KOPT-K1 (cell line): Measurements from ENCODE around the gene AZIN2.
A peak's percentile ranks its signal among the peaks of the same experiment; 100 is the strongest.
"Not testable (repeated sequence)": the region's sequence is repeated elsewhere in the genome, so short reads cannot be mapped to it uniquely, and the experiment has no call there.

Experiments used
- H3K27ac ChIP-seq: fragments of 200-600 bp; sonication (generic); 2 replicates; pipeline ENCODE4 v1.5.1; 2016; ENCODE audit warnings: antibody characterized with exemption, mild to moderate bottlenecking, low read depth, low read length; ENCODE audit not compliant: poor library complexity, severe bottlenecking
- H3K36me3 ChIP-seq: fragments of 200-600 bp; sonication (generic); 2 replicates; pipeline ENCODE4 v1.5.1; 2017; ENCODE audit warnings: antibody characterized with exemption, mild to moderate bottlenecking, low read length, moderate library complexity; ENCODE audit not compliant: insufficient read depth
- H3K9me3 ChIP-seq: fragments of 200-600 bp; sonication (generic); 2 replicates; pipeline ENCODE4 v1.5.1; 2017; ENCODE audit warnings: antibody characterized with exemption, low read length, mild to moderate bottlenecking; ENCODE audit not compliant: insufficient read depth, poor library complexity, severe bottlenecking

Gene AZIN2

DNA sequence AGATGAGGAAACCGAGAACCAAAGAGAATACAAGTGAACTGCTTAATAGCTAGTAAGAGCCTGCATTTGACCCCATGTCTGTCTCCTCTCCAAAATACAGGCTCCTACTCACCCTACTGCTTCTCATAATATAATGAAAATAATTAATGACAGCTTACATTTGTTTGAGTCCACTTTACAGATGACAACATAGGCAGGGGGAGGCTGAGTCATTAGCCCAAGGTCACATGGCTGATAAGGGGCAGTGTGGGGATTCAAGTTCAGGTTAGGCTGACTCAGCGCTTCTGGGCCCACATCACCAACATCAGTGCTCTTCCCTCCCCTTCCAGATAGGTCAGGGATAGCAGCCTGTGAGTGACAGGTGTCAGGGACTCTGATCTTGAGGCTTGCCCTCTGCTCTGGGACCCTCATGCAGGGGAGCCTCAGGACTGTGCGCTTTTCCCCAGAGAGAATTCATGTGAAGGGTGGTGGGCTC is 16.2 kb downstream of the AZIN2 start:
- no peaks in the 10 kb centered on the region; the same call in 1 of the 2 replicates for H3K36me3 ChIP-seq
- peak overlapping the region; percentile 99 for H3K27ac ChIP-seq
- H3K9me3 ChIP-seq = no peaks in the 10 kb centered on the region

DNA sequence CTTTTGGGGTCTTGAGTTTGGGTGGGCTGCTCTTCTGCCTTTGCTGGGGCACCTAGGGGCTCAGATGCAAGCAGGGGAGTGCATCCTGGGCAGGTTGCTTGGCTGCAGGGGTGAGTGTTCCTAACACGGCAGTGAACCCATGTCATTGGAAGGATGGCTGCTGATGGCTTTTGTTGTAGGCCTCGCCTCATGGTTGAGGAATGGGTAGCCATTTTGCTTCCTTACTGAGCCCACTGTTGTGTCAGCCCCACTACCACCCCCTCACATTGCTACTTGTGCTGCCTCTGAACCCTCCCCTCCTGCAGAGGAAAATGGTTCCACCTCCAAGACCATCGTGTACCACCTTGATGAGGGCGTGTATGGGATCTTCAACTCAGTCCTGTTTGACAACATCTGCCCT is 16.8 kb downstream of the AZIN2 start:
- peak overlapping the region; percentile 99 for H3K27ac ChIP-seq

DNA sequence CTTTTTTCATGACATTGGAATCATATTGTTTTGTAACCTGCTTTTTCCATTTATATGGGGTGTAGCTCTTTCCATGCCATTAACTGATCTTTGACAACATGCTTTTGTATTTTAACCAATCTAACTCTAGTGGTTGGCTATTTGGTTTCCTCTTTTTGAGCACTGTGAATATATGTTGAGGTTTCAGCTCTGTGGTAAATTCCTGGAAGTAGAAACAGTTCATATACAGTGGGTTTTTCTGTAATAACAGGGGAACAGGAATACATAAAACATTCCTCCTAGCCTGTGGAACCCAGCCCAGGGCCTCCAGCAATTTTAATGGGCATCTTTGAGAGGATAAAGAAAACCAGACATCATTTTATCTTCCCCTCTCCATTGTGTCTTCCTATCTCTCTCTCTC is 17.4 kb downstream of the AZIN2 start:
- H3K9me3 ChIP-seq = no peaks in the 10 kb centered on the region
- peak overlapping the region; percentile 99 for H3K27ac ChIP-seq
- H3K36me3 ChIP-seq = peaks cover 3% of the 10 kb centered on the region; the same call in 1 of the 2 replicates

More for the DNA sequence above, 16.8 kb downstream of the AZIN2 start:
- H3K36me3 ChIP-seq = no peaks in the 10 kb centered on the region; the same call in 1 of the 2 replicates
- no peaks in the 10 kb centered on the region for H3K9me3 ChIP-seq

DNA sequence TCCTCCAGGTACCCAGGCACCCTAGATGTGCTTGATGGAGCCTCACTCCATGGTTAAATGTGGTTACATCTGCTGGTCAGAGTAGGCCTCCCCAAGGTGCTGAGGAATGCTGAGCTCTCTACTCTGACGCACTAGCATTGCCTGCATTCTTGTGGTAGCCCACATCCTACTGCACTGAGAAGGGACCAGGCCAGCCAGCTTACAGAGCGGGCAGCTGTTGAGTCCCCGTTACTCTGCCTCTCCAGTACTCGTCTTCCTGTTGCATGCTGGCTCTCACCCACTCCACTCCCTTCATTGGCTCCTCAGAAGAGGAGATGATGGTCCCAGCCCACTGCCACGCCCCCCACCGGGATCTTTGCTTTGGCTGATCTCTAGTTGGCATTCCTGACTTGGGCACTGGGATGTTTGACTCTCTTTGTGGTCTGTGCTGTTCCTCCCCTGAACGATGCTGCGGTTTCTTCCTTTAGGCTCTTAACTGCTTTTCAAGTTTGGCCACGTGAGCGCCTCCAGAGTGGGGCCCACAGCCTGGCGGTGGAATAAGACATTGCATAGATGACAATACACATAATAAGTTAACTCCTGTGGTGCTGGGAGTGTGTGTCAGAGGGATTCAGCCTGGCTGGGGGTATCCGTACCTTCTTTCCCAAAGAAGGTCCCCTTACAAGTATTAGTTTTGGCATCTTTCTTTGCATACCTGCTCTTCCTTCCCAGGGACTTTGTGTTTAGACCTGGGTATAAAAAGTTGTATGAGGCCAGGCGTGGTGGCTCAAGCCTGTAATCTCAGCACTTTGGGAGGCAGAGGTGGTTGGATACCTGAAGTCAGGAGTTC is 18.6 kb downstream of the AZIN2 start:
- H3K27ac ChIP-seq = peak overlapping the region; percentile 99
- peaks cover 6% of the 10 kb centered on the region; the same call in 1 of the 2 replicates for H3K36me3 ChIP-seq
- H3K9me3 ChIP-seq = no peaks in the 10 kb centered on the region

DNA sequence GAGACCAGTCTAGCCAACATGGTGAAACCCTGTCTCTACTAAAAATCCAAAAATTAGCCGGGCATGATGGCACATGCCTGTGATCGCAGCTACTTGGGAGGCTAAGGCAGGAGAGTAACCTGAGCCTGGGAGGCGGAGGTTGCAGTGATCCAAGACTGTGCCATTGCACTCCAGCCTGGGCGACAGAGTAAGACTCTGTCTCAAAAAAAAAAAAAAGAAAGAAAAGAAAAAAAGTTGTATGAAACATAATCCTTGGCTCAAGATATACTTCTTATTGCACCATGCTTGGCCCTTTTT is 19.1 kb downstream of the AZIN2 start:
- peak overlapping the region; percentile 99 for H3K27ac ChIP-seq
- H3K36me3 ChIP-seq, H3K9me3 ChIP-seq: not testable (repeated sequence)

DNA sequence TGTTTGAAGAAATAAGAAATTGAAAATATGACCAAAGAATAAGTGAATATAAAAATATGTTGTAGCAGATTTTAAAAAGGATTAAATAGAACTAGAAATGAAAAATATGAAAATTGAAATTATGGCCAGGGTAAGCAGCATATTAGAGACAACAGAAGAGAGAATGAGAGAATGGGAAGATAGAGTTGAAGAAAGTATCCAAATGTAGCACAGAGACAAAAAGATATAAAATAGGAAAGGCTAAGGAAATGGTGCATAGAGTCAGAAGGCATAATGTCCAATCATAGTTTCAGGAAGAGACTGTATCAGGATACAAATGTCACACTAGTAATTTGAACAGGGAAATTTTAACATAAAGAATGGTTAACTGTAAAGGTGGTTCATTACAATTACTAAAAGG is 29.5 kb downstream of the AZIN2 start:
- H3K36me3 ChIP-seq = 0 out of 2 replicates have a peak, but pooled peaks cover 2% of the 10 kb centered on the region
- H3K27ac ChIP-seq = no peak overlapping the region
- H3K9me3 ChIP-seq = peaks cover 24% of the 10 kb centered on the region

DNA sequence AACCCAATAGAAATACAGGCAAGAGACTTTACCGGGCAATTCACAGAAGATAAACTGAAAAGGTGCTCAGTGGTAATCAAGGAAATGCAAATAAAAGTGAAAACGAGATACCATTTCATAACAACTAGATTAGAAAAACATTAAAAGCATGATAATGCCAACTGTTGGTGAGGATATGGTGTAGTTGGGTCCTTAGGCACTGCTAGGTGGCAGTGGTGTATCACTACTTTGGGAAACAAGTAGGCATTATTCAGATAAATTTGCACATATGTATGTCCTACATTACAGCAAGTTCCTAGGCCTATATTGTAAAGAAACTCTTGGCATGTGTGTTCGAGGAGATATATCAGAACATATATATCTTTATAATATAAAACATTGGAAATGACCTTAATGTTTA is 31.0 kb downstream of the AZIN2 start:
- Histone ChIP-seq H3K36me3 (no peaks in the 10 kb centered on the region), H3K27ac (no peak overlapping the region), H3K9me3 (peaks cover 16% of the 10 kb centered on the region)

DNA sequence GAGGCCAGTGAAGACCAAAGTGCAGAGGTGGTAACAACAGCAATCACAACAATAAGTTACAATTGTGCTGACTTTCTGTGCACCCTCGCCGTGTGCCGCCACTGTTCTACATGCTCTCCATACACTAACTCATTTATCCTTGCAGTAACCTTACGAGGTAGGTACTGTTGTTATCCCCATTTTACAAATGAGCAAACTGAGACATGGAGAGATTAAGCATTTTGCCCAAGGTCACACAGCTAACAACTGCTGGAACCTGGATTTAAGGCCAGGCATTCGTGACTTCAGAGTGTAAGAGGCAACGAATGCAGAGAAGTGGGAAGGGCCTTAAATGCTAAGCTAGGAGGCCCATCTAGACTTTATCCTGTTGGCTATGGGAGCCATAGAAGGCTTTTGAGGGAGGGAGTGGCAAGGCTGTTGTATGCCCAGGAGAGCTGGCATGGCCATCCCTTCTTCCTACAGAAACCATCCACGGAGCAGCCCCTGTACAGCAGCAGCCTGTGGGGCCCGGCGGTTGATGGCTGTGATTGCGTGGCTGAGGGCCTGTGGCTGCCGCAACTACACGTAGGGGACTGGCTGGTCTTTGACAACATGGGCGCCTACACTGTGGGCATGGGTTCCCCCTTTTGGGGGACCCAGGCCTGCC is 36.6 kb downstream of the AZIN2 start:
- no peaks in the 10 kb centered on the region for H3K36me3 ChIP-seq
- H3K27ac ChIP-seq = no peak overlapping the region
- no peaks in the 10 kb centered on the region for H3K9me3 ChIP-seq

DNA sequence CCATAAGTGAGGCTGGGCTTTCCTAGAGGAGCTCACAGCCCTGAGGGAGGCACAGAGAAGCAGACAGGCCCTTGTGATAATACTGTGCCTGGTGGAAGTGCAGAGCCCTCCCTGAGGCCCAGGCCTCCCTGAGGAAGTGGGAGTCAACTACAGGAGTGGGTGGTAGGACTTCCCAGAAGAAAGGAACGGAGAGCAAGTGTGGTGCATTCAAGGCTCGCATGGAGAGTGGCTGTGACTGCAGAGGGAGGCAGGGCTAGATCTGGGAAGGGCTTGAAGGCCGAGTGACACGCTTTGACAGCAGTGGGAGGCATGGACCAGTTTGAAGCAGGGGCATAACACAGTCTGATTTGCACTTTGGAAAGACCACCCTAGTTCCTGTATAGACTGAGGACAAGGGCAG is 37.3 kb downstream of the AZIN2 start:
- Histone ChIP-seq H3K27ac (no peak overlapping the region), H3K36me3 (no peaks in the 10 kb centered on the region), H3K9me3 (no peaks in the 10 kb centered on the region)

DNA sequence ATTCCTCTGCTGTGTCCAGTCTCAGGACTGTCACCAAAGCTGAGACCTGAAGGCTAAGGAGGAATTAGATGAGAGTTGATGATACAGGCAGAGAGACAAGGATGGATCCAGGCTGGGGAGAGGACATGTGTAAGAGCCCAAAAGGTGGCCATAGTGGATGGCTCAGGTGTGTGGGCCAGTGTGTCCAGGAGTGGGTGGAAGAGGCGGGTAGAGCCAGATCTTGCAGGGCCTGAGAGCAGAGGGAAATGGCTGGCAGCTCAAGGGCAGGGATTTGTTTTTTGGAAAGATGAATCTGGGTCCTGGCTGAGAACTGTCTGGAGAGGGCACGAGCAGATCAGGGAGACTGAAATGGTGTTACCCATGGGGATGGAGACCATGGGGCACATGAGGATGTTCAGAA is 38.1 kb downstream of the AZIN2 start:
- Histone ChIP-seq H3K9me3 (no peaks in the 10 kb centered on the region), H3K27ac (no peak overlapping the region), H3K36me3 (no peaks in the 10 kb centered on the region)

DNA sequence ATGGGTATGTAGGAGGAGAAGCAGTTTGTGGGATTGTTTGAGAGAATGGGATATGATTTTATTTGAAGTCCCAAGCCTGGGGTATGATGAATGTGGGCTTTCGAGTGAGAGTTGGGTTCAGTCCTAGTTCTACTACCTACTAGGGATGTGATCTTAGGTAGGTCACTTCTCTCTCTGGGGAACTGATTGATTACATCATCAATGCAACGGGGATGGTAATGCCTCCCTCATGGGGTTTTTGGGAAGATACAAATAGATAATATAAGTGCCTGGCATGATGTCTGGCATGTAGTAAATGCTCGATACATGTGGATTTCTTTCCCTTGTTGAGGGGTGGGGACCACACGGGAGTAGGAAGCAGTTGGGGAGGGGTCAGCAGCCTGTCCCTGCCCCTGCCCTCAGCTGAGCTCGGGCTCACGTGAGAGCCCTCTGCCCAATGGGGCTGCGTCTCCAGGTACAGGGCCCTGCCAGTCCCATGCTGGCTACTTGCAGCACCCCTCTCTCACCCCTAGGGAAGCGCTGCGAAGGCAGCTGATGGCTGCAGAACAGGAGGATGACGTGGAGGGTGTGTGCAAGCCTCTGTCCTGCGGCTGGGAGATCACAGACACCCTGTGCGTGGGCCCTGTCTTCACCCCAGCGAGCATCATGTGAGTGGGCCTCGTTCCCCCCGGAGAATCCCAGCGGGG is 38.7 kb downstream of the AZIN2 start:
- H3K9me3 ChIP-seq = no peaks in the 10 kb centered on the region
- no peaks in the 10 kb centered on the region for H3K36me3 ChIP-seq
- H3K27ac ChIP-seq = no peak overlapping the region

DNA sequence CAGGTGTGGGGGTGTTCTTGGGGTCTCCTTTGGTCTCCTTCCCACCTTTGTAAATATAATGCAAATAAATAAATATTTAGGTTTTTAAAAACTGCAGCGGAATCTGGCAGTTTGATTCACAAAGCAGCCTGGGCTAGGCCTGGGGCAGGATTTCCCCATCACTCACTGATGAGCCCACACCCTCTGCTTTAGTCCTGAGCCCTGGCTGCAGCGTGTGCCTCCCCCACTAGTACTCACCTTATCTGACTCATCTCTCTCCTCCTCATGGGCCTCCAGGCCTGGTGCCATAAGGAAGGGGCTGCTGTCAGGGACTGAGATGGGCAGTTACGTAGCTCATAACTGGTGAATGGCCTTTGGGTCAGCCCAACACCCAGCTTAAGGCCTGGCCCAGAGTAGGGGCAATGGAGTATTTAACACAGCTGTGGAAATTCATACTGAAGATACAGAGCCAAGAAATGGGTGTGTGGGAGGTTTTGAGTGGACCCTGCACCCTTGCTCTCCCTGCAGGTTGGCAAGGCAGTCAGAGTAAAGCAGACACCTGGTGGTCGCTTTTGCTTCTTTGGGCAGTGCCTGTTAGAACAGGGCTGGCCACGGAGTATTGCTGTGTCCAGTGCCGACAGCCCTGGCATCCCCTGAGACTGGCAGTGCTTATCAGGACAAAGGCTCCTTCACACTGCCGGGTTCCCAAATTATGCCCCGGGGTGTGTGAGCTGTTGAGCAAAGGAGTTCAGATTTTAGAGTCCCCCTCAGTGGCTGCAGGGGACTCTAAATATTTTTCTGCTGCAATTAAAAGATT is 39.7 kb downstream of the AZIN2 start:
- Histone ChIP-seq H3K36me3 (no peaks in the 10 kb centered on the region), H3K27ac (no peak overlapping the region), H3K9me3 (no peaks in the 10 kb centered on the region)

DNA sequence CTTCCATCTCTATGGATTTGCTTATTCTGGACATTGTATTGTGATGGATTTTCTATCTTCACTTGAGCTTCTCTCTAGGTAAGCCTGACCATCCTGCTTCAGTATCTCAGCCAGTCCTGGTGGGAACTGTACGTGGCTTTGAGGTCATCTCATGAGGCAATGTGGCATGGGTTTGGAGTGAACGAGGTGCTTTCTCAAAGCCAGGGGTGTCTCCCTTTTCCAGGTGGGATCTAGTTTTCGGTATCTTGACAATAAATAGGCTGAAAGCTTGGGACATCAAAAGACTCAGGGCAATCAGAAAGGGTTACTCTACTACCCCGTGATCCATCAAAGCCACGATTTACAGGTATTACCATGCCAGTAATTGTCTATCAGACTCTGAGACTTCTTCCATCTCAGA is 40.8 kb downstream of the AZIN2 start:
- Histone ChIP-seq H3K36me3 (no peaks in the 10 kb centered on the region), H3K27ac (no peak overlapping the region), H3K9me3 (no peaks in the 10 kb centered on the region)

DNA sequence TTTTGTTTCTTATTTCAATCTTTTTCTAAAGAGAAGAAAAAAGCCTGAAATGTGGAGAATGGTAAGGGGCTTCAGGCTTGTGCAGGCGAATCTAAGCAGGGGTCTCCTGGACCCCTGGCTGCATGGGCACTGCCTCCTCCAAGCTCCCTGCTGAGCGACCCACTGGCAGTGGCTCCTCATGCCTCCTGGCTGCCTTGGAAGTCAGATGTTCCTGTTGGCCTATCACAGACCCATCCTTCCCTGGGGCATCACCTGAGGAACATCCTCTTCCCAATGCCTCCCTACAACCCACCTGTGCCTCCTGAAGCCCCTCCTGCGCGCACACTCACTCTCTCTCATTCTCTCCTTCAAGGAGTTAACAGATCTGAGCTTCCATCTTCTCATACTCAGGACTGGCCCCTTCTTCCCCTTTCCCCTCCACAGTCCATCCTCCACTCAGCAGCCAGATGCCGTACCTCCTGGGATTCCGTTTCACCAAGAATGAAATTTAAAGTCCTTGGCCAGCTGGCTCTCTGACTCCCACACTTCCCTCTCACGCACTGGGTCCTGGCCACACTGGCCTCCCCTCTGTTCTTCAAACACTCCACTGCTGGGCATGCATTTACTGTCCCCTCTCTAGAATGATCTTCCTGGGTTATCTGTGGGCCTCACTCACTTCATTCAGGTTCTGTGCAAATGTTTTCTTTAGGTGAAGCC is 41.7 kb downstream of the AZIN2 start:
- Histone ChIP-seq H3K27ac (no peak overlapping the region), H3K9me3 (no peaks in the 10 kb centered on the region)

More for the DNA sequence above, 41.7 kb downstream of the AZIN2 start:
- no peaks in the 10 kb centered on the region for H3K36me3 ChIP-seq
